HL-60 (cell line): ENCODE measurements around the gene ZBTB7C.

Experiments used
- DNase-seq, 2 experiments: peaks; one replicate each; pipeline ENCODE4 v3.0.0-alpha.2; 2010 to 2020; ENCODE audit warnings: low read depth in 1 of 2, low spot score in 1 of 2
- H3K27ac ChIP-seq: fragments of 250-450 bp; sonication (Bioruptor Pico); replicated peaks from 2 replicates; pipeline ENCODE4 v1.5.1; 2020; ENCODE audit warnings: mild to moderate bottlenecking, moderate library complexity
- H3K27me3 ChIP-seq: fragments of 250-450 bp; sonication (Bioruptor Pico); 2 replicates; pipeline ENCODE4 v1.5.1; 2021; ENCODE audit warnings: mild to moderate bottlenecking, moderate library complexity; ENCODE audit not compliant: insufficient read depth, poor library complexity, severe bottlenecking
- H3K4me3 ChIP-seq: replicated peaks from 2 replicates; pipeline ENCODE4 v1.5.1; 2011; ENCODE audit warnings: mild to moderate bottlenecking, control low read depth, low read length; ENCODE audit not compliant: insufficient read depth
- GABPA ChIP-seq: IDR thresholded peaks from 2 replicates; pipeline ENCODE4 v1.6.1; 2012; ENCODE audit warnings: low read depth
- POLR2AphosphoS5 ChIP-seq: IDR thresholded peaks from 2 replicates; pipeline ENCODE4 v1.6.1; 2012; ENCODE audit warnings: low read depth
- SPI1 ChIP-seq: IDR thresholded peaks from 2 replicates; pipeline ENCODE4 v1.6.1; 2012; ENCODE audit warnings: low read depth, mild to moderate bottlenecking, borderline replicate concordance
- TF ChIP-seq, protein P1 (sequence below): IDR thresholded peaks from 2 replicates; pipeline ENCODE4 v1.6.1; 2012; ENCODE audit warnings: low read depth; ENCODE audit not compliant: insufficient replicate concordance
- TF ChIP-seq, protein P2 (sequence below): IDR thresholded peaks from one replicate; pipeline ENCODE4 v1.5.1; 2011; ENCODE audit warnings: low read length, control low read depth, inconsistent platforms; ENCODE audit not compliant: insufficient read depth

The ZBTB7C gene

DNA sequence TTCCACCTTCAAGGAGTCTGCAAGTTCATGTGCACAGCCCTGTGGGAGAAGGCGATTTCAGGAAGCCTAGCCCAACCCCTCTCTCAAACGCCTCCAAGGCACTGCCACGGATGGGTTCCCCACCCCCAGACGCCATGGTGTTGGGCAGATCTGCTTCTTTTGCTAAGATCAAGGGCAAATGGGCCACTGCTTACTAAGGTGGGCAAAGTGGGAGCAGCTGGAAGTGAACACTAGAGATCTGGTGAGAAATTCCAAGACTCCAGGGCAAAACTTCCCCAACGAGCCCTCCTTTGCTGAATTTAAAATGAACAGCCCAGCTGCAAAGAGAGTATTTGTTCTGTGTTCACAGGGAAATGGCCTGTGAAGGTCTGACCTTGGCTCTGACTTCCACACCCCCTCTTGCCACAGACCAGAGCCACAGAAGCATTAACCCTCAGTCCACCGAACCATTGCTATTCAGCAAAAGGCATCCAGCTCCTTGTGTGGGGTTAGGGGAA, 45.1 kb upstream of the ZBTB7C start:
- TF ChIP-seq GABPA (no peak), POLR2AphosphoS5 (no peak), SPI1 (no peak)
- TF ChIP-seq, protein P1, sequence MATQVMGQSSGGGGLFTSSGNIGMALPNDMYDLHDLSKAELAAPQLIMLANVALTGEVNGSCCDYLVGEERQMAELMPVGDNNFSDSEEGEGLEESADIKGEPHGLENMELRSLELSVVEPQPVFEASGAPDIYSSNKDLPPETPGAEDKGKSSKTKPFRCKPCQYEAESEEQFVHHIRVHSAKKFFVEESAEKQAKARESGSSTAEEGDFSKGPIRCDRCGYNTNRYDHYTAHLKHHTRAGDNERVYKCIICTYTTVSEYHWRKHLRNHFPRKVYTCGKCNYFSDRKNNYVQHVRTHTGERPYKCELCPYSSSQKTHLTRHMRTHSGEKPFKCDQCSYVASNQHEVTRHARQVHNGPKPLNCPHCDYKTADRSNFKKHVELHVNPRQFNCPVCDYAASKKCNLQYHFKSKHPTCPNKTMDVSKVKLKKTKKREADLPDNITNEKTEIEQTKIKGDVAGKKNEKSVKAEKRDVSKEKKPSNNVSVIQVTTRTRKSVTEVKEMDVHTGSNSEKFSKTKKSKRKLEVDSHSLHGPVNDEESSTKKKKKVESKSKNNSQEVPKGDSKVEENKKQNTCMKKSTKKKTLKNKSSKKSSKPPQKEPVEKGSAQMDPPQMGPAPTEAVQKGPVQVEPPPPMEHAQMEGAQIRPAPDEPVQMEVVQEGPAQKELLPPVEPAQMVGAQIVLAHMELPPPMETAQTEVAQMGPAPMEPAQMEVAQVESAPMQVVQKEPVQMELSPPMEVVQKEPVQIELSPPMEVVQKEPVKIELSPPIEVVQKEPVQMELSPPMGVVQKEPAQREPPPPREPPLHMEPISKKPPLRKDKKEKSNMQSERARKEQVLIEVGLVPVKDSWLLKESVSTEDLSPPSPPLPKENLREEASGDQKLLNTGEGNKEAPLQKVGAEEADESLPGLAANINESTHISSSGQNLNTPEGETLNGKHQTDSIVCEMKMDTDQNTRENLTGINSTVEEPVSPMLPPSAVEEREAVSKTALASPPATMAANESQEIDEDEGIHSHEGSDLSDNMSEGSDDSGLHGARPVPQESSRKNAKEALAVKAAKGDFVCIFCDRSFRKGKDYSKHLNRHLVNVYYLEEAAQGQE, result no peak
- TF ChIP-seq, protein P2, sequence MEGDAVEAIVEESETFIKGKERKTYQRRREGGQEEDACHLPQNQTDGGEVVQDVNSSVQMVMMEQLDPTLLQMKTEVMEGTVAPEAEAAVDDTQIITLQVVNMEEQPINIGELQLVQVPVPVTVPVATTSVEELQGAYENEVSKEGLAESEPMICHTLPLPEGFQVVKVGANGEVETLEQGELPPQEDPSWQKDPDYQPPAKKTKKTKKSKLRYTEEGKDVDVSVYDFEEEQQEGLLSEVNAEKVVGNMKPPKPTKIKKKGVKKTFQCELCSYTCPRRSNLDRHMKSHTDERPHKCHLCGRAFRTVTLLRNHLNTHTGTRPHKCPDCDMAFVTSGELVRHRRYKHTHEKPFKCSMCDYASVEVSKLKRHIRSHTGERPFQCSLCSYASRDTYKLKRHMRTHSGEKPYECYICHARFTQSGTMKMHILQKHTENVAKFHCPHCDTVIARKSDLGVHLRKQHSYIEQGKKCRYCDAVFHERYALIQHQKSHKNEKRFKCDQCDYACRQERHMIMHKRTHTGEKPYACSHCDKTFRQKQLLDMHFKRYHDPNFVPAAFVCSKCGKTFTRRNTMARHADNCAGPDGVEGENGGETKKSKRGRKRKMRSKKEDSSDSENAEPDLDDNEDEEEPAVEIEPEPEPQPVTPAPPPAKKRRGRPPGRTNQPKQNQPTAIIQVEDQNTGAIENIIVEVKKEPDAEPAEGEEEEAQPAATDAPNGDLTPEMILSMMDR, result no peak
- peak in 1 of 2 experiments; percentile 26 for DNase-seq
- no peak overlapping the region for H3K27ac ChIP-seq
- peaks cover 20% of the 10 kb centered on the region for H3K27me3 ChIP-seq
- no peak overlapping the region for H3K4me3 ChIP-seq

DNA sequence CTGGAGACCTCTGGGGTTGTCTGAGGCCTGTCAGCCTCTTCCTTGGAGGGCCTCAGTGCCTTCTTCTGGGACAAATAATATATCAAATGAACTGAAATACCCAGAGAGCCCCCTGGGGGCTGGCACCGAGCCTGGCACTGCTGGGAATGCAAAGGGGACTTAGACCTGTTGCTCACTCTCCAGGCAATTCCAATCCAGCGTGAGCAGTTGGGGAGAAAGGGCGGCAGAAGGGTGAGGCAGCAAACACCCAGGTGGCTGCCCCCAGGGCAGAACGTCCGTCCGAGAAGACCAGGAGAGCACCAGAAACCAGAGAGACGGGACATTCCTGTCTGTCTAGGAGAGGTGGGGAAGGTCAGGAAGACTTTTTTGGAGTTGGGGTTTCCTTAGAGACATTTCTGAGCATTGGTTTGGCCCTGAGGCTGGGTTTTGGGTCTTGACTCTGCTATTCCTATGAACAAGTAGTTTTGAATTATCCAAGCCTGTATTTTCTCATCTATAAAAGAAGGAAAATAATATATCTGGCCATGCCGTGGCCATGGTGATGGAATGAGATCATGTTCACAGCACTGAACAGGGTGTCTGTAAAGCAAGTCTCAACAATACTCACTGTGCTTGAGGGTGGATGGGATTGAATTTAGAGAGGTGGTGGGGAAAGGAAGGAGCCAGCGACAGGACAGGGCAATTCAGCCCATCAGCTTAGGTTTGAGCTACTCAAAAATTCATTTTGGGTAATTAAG, 44.3 kb upstream of the ZBTB7C start:
- no peak overlapping the region for H3K27ac ChIP-seq
- no peak overlapping the region for H3K4me3 ChIP-seq
- TF ChIP-seq, protein P1, result no peak
- no peak for TF ChIP-seq GABPA
- no peak for TF ChIP-seq POLR2AphosphoS5
- no peak for TF ChIP-seq SPI1
- TF ChIP-seq, protein P2, result no peak
- peaks cover 17% of the 10 kb centered on the region for H3K27me3 ChIP-seq
- DNase-seq, result no peak

DNA sequence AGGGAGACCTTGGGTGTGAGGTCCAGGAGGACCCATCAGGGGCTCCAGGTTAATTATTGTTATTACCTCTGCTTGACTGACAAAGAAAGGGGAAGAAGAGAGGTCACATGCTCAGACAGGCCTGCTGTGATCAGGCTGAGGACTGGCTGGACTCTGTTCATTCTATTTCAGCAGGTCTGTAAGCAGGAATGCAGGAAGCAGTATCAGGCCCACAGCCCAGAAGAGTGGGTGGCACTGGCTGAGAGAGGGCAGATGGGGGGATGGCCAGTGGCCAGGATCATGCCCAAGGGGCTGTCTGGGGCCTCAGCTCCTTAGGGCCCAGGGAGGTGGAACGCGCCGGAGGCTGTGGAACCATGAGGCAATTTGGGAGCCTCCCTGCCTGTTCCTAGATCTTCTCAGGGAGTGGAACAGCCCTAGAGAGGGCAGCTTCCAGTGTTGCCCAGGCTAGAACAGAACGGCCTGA, 43.7 kb upstream of the ZBTB7C start:
- Histone ChIP-seq H3K4me3 (no peak overlapping the region), H3K27ac (no peak overlapping the region), H3K27me3 (peaks cover 12% of the 10 kb centered on the region)
- peak in 1 of 2 experiments; percentile 27 for DNase-seq
- no peak for TF ChIP-seq GABPA
- TF ChIP-seq POLR2AphosphoS5, result no peak
- TF ChIP-seq SPI1, result no peak
- TF ChIP-seq, protein P2, result no peak
- TF ChIP-seq, protein P1, result no peak
